HepG2 (cell line): ENCODE data around the gene NME7. TPM values are rescaled to one million over a fixed set of nuclear protein-coding genes. Genes with fewer than 3 reads are reported as not detected.
A peak's percentile ranks its signal among the peaks of the same experiment; 100 is the strongest.

Experiments
- DRAP1 ChIP-seq: IDR thresholded peaks from 2 replicates; pipeline ENCODE4 v1.6.1; 2016; ENCODE audit warnings: missing genetic modification reagents, missing compliant biosample characterization
- FOSL1 ChIP-seq: sonication (generic); formaldehyde crosslinking; IDR thresholded peaks from 2 replicates; pipeline ENCODE4 v1.9.0; 2021; ENCODE audit warnings: missing genetic modification reagents, borderline replicate concordance
- FOXA1 ChIP-seq, 2 experiments: fragments of 450-650 bp in 1 of 2; sonication (generic) in 1 of 2; formaldehyde crosslinking in 1 of 2; IDR thresholded peaks; 2 replicates each; pipeline versions ENCODE4 v1.4.0 to v1.6.1; 2016 to 2020; ENCODE audit warnings: missing genetic modification reagents in 1 of 2
- FOXA3 ChIP-seq: IDR thresholded peaks from 2 replicates; pipeline ENCODE4 v1.6.1; 2016; ENCODE audit warnings: missing genetic modification reagents, missing compliant biosample characterization
- GLI4 ChIP-seq: sonication (generic); formaldehyde crosslinking; IDR thresholded peaks from 2 replicates; pipeline ENCODE4 v1.5.1; 2020; ENCODE audit warnings: missing genetic modification reagents, mild to moderate bottlenecking, moderate library complexity, borderline replicate concordance
- JUND ChIP-seq: sonication (generic); formaldehyde crosslinking; IDR thresholded peaks from 2 replicates; pipeline ENCODE4 v1.8.0; 2022; ENCODE audit warnings: mild to moderate bottlenecking, missing genetic modification reagents
- MYPOP ChIP-seq: sonication (generic); formaldehyde crosslinking; IDR thresholded peaks from 2 replicates; pipeline ENCODE4 v1.8.1; 2023; ENCODE audit warnings: mild to moderate bottlenecking, moderate library complexity, missing genetic modification reagents
- NFIC ChIP-seq: IDR thresholded peaks from 2 replicates; pipeline ENCODE4 v1.6.1; 2012; ENCODE audit warnings: mild to moderate bottlenecking, low read length, inconsistent platforms
- NONO ChIP-seq, 2 experiments: fragments of 450-650 bp in 1 of 2; sonication (generic) in 1 of 2; formaldehyde crosslinking in 1 of 2; IDR thresholded peaks in 1 of 2; conservative IDR thresholded peaks in 1 of 2; 2 replicates each; pipeline versions ENCODE4 v1.6.1 to v1.8.0; 2017 to 2022; ENCODE audit warnings: mild to moderate bottlenecking in 1 of 2, missing genetic modification reagents in 1 of 2, moderate library complexity in 1 of 2
- PLSCR1 ChIP-seq: sonication (generic); formaldehyde crosslinking; IDR thresholded peaks from 2 replicates; pipeline ENCODE4 v1.5.0; 2020; ENCODE audit warnings: missing genetic modification reagents, mild to moderate bottlenecking, borderline replicate concordance
- POLR2AphosphoS5 ChIP-seq: IDR thresholded peaks from 2 replicates; pipeline ENCODE4 v1.6.1; 2012; ENCODE audit warnings: low read depth, low read length
- RCOR2 ChIP-seq: IDR thresholded peaks from 2 replicates; pipeline ENCODE4 v1.6.1; 2016; ENCODE audit warnings: missing biosample characterization, missing genetic modification reagents
- SMYD3 ChIP-seq: sonication (generic); formaldehyde crosslinking; IDR thresholded peaks from 2 replicates; pipeline ENCODE4 v1.8.1; 2023; ENCODE audit warnings: mild to moderate bottlenecking, missing genetic modification reagents
- SNAI1 ChIP-seq: sonication (generic); formaldehyde crosslinking; IDR thresholded peaks from 2 replicates; pipeline ENCODE4 v1.5.0; 2020; ENCODE audit warnings: mild to moderate bottlenecking, missing genetic modification reagents, borderline replicate concordance
- SRY ChIP-seq: sonication (generic); formaldehyde crosslinking; IDR thresholded peaks from 2 replicates; pipeline ENCODE4 v1.8.0; 2022; ENCODE audit warnings: mild to moderate bottlenecking, missing genetic modification reagents
- TP53 ChIP-seq: sonication (generic); formaldehyde crosslinking; conservative IDR thresholded peaks from 2 replicates; pipeline ENCODE4 v1.4.0; 2020; ENCODE audit warnings: missing genetic modification reagents
- ZEB1 ChIP-seq: IDR thresholded peaks from 2 replicates; pipeline ENCODE4 v1.6.1; 2012; ENCODE audit warnings: mild to moderate bottlenecking, low read depth, inconsistent platforms; ENCODE audit not compliant: insufficient replicate concordance
- ZFP36L2 ChIP-seq: sonication (generic); formaldehyde crosslinking; IDR thresholded peaks from 2 replicates; pipeline ENCODE4 v1.4.0; 2020; ENCODE audit warnings: missing genetic modification reagents
- ZFP37 ChIP-seq: sonication (generic); formaldehyde crosslinking; IDR thresholded peaks from 2 replicates; pipeline ENCODE4 v1.4.0; 2020; ENCODE audit warnings: missing genetic modification reagents, borderline replicate concordance
- ZNF234 ChIP-seq: sonication (generic); formaldehyde crosslinking; conservative IDR thresholded peaks from 2 replicates; pipeline ENCODE4 v1.5.1; 2020; ENCODE audit warnings: mild to moderate bottlenecking, missing genetic modification reagents
- ZNF558 ChIP-seq: sonication (generic); formaldehyde crosslinking; IDR thresholded peaks from 2 replicates; pipeline ENCODE4 v1.9.0; 2022; ENCODE audit warnings: mild to moderate bottlenecking, missing genetic modification reagents, borderline replicate concordance
- ZSCAN25 ChIP-seq: sonication (generic); formaldehyde crosslinking; IDR thresholded peaks from 2 replicates; pipeline ENCODE4 v1.8.0; 2022; ENCODE audit warnings: mild to moderate bottlenecking, missing genetic modification reagents
- polyA plus RNA-seq, 8 experiments: library from polyadenylated mRNA; depleted of rRNA in 3 of 8; stranded (reverse) in 7 of 8; unstranded in 1 of 8; fragments of >200 nt; fragmentation: Illumina TruSeq in 4 of 8; extraction: Trizol in 4 of 8; gene quantifications; 2 replicates each; pipeline versions ENCODE4 v1.2.1 to v1.2.3, GENCODE V29; 2011 to 2016; ENCODE audit warnings: low read depth in 4 of 8, missing spikeins in 1 of 8, mixed read lengths in 1 of 8; ENCODE audit not compliant: insufficient read depth in 1 of 8
- total RNA-seq, 5 experiments: library from RNA; depleted of rRNA; stranded (reverse); fragments of >200 nt; fragmentation: Illumina TruSeq; extraction: Trizol; gene quantifications; 2 replicates each; pipeline ENCODE4 v1.2.3, GENCODE V29; 2016; ENCODE audit warnings: low read depth in 1 of 5
- TF ChIP-seq, protein P1 (sequence below): sonication (generic); formaldehyde crosslinking; IDR thresholded peaks from 2 replicates; pipeline ENCODE4 v1.4.0; 2020; ENCODE audit warnings: missing genetic modification reagents, borderline replicate concordance

Gene NME7
- total and polyA plus RNA-seq, 2 of the 13 experiments (the other 11 are each of a cell fraction or from before 2014, with no cell fraction given): 9.4 to 22.5 TPM

- TF ChIP-seq, protein P1, sequence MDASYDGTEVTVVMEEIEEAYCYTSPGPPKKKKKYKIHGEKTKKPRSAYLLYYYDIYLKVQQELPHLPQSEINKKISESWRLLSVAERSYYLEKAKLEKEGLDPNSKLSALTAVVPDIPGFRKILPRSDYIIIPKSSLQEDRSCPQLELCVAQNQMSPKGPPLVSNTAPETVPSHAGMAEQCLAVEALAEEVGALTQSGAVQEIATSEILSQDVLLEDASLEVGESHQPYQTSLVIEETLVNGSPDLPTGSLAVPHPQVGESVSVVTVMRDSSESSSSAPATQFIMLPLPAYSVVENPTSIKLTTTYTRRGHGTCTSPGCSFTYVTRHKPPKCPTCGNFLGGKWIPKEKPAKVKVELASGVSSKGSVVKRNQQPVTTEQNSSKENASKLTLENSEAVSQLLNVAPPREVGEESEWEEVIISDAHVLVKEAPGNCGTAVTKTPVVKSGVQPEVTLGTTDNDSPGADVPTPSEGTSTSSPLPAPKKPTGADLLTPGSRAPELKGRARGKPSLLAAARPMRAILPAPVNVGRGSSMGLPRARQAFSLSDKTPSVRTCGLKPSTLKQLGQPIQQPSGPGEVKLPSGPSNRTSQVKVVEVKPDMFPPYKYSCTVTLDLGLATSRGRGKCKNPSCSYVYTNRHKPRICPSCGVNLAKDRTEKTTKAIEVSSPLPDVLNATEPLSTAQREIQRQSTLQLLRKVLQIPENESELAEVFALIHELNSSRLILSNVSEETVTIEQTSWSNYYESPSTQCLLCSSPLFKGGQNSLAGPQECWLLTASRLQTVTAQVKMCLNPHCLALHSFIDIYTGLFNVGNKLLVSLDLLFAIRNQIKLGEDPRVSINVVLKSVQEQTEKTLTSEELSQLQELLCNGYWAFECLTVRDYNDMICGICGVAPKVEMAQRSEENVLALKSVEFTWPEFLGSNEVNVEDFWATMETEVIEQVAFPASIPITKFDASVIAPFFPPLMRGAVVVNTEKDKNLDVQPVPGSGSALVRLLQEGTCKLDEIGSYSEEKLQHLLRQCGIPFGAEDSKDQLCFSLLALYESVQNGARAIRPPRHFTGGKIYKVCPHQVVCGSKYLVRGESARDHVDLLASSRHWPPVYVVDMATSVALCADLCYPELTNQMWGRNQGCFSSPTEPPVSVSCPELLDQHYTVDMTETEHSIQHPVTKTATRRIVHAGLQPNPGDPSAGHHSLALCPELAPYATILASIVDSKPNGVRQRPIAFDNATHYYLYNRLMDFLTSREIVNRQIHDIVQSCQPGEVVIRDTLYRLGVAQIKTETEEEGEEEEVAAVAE (CRISPR knock-in tag): peak; percentile 37; the same call in 1 of the 2 replicates
- no peak for TF ChIP-seq FOSL1 (CRISPR knock-in tag)
- TF ChIP-seq DRAP1: peak; percentile 55
- TF ChIP-seq POLR2AphosphoS5: no peak
- no peak for TF ChIP-seq MYPOP
- no peak for TF ChIP-seq ZEB1
- TF ChIP-seq TP53 (CRISPR knock-in tag): no peak
- no peak for TF ChIP-seq ZFP37
- TF ChIP-seq GLI4 (CRISPR knock-in tag): no peak
- TF ChIP-seq PLSCR1: no peak
- TF ChIP-seq RCOR2: no peak
- no peak for TF ChIP-seq ZFP36L2 (CRISPR knock-in tag)
- TF ChIP-seq FOXA1 (IDR thresholded peaks at IDR 0.05): no peak
- TF ChIP-seq FOXA1 (CRISPR knock-in tag; IDR thresholded peaks at IDR 0.05): peak; percentile 55
- 0 out of 2 replicates have a peak, but pooled peaks have one; percentile 43 for TF ChIP-seq SNAI1 (CRISPR knock-in tag)
- TF ChIP-seq NFIC: no peak
- TF ChIP-seq NONO (IDR thresholded peaks at IDR 0.05): no peak
- no peak for TF ChIP-seq NONO (CRISPR knock-in tag; conservative IDR thresholded peaks at IDR 0.05)
- TF ChIP-seq SMYD3 (CRISPR knock-in tag): no peak
- TF ChIP-seq ZSCAN25 (CRISPR knock-in tag): no peak
- no peak for TF ChIP-seq ZNF234 (CRISPR knock-in tag)
- TF ChIP-seq JUND (CRISPR knock-in tag): no peak
- TF ChIP-seq SRY (CRISPR knock-in tag): no peak; the same call in 1 of the 2 replicates
- peak; percentile 54 for TF ChIP-seq FOXA3
- no peak for TF ChIP-seq ZNF558
These were observed 257.9 kb downstream of the NME7 start (continued) for GRCh38 chr1:169109561-169110134.
